ENCODE data around the gene RFX2. TPM values are rescaled to one million over a fixed set of nuclear protein-coding genes. Genes with fewer than 3 reads are reported as not detected.

RFX2 gene
- total RNA-seq, 1 donor from 2014 or later = 5.2 TPM

DNA sequence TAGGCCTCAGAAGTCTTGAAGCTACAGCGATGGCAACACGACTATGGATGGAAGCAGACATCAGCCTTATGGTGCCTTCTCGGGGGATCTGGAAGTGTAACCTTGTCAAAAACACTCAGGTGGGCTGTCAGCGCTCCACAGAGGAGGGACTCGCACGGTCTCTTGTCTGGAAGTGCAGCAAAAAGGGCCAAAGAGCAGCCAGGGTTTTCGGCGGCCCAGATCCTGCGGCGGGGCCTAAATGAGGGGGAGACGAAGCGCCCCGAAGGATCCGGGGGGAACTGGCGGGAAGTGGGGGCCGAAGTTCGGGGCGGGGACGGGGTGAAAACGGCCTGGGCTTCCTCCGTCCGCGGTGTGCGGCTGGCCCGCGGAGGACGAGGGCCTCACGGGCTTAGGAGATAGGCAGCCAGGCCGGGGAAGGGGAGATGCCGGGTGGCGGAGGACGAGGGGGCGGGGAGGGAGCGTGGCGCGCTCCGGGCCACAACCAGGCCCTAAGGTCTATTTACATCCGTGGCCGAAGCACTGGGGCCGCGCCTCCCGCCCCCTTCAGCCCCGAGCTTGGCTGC lies 133.0 kb downstream of the RFX2 start:
- Histone ChIP-seq H3K9me3 (ENCODE audit: control insufficient read depth in 3 of 3, low read length in 3 of 3) (no peaks in the 10 kb centered on the region), H3K36me3 (ENCODE audit: control insufficient read depth in 3 of 3, insufficient read depth in 3 of 3, low read length in 3 of 3) (peaks cover 10 to 21% (median 14%) of the 10 kb centered on the region in 3 donors), H3K4me3 (ENCODE audit: low read length in 3 of 3) (peak overlapping the region; percentile 78 to 90 (median 88)), H3K27ac (ENCODE audit: low read depth, low read length) (peak overlapping the region; percentile 77), H3K9ac (ENCODE audit: low read depth in 1 of 3, low read length in 3 of 3) (peak overlapping the region; percentile 90 to 93 (median 91)), H3K4me1 (ENCODE audit: control insufficient read depth in 3 of 3, insufficient read depth in 3 of 3, low read length in 3 of 3) (peaks cover 30 to 51% (median 41%) of the 10 kb centered on the region in 3 donors), H3K27me3 (ENCODE audit: control insufficient read depth in 3 of 3, insufficient read depth in 3 of 3, low read length in 3 of 3) (no peaks in the 10 kb centered on the region)

DNA sequence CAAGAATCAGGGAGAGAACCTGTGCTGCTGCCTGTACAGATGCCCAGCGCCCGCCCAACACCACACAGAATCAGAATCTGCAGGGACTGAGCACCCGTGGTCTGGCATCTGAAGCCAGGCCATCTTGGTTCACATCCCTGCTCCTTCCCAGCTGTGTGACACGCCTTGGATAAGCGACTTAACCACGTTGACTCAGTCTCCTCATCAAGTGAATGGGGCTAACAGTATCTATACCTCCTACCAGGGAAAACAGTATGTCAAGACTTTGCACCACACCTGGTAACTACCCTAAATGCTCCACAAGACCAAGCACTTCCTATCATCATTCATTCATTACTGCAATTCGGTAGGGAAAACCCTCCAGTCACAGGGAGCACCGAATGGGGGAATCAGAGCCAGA lies 133.5 kb downstream of the RFX2 start:
- H3K4me1 ChIP-seq (ENCODE audit: control insufficient read depth in 3 of 3, insufficient read depth in 3 of 3, low read length in 3 of 3) = peaks cover 30 to 51% (median 41%) of the 10 kb centered on the region in 3 donors

DNA sequence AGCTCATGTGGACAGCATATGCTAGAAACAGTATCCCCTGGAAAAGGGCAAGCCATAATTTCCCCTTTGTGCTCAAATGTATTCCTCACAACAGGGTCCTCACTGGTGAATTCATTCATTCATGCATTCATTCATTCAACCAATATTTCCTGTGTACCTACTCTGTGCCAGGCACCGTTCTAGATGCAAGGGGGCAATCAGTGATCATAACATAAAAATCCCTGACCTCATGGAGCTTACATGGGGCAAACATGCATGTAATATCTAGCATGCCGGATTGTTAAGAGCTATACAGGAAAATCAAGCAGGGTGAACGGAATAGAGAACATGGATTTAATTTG lies 134.9 kb downstream of the RFX2 start:
- Histone ChIP-seq H3K4me3 (ENCODE audit: low read length in 3 of 3) (no peak overlapping the region), H3K9me3 (ENCODE audit: control insufficient read depth in 3 of 3, low read length in 3 of 3) (no peaks in the 10 kb centered on the region), H3K27me3 (ENCODE audit: control insufficient read depth in 3 of 3, insufficient read depth in 3 of 3, low read length in 3 of 3) (no peaks in the 10 kb centered on the region), H3K27ac (ENCODE audit: low read depth, low read length) (no peak overlapping the region), H3K4me1 (ENCODE audit: control insufficient read depth in 3 of 3, insufficient read depth in 3 of 3, low read length in 3 of 3) (peaks cover 31 to 56% (median 41%) of the 10 kb centered on the region in 3 donors), H3K9ac (ENCODE audit: low read depth in 1 of 3, low read length in 3 of 3) (peak overlapping the region in 2 of 3 donors; percentile 32 to 51), H3K36me3 (ENCODE audit: control insufficient read depth in 3 of 3, insufficient read depth in 3 of 3, low read length in 3 of 3) (peaks cover 10 to 25% (median 17%) of the 10 kb centered on the region in 3 donors)

More for the DNA sequence above, 133.5 kb downstream of the RFX2 start:
- Histone ChIP-seq H3K36me3 (ENCODE audit: control insufficient read depth in 3 of 3, insufficient read depth in 3 of 3, low read length in 3 of 3) (peaks cover 10 to 21% (median 17%) of the 10 kb centered on the region in 3 donors), H3K9me3 (ENCODE audit: control insufficient read depth in 3 of 3, low read length in 3 of 3) (no peaks in the 10 kb centered on the region), H3K27me3 (ENCODE audit: control insufficient read depth in 3 of 3, insufficient read depth in 3 of 3, low read length in 3 of 3) (no peaks in the 10 kb centered on the region), H3K9ac (ENCODE audit: low read depth in 1 of 3, low read length in 3 of 3) (peak overlapping the region; percentile 90 to 93 (median 91)), H3K4me3 (ENCODE audit: low read length in 3 of 3) (peak overlapping the region; percentile 78 to 90 (median 88)), H3K27ac (ENCODE audit: low read depth, low read length) (no peak overlapping the region)

DNA sequence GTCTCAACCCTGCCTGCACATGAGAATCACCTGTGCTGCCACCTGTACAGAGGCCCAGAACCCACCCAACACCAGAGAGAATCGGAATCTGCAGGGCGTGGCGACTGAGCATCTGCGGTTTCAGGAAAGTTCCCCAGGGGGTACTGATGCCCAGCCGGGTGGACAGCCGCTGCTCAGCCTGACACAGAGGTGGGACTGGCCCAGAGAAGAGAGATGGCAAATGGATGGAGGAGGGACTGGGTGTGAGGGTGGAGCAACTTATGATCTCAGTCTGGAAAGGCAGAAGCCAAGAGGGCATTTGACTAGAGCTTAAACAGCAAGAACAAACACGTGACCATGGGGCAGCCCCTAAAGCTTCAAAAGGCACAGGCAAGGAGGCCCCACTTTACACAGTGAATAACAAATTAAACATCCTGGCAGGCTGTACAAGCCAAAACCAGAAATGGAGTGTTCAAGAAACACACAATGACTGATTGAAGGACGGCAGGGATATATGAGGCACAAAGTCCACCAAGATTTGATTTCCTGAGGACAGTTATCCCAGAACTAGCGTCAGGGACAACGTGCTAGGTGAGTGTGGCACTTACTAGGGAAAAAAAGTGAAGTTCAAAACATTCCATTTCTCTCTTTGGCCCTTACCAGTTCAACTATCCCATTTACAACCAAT lies 135.4 kb downstream of the RFX2 start:
- H3K36me3 ChIP-seq (ENCODE audit: control insufficient read depth in 3 of 3, insufficient read depth in 3 of 3, low read length in 3 of 3) = peaks cover 10 to 25% (median 17%) of the 10 kb centered on the region in 3 donors
- H3K27ac ChIP-seq (ENCODE audit: low read depth, low read length) = no peak overlapping the region
- no peaks in the 10 kb centered on the region for H3K9me3 ChIP-seq (ENCODE audit: control insufficient read depth in 3 of 3, low read length in 3 of 3)
- H3K4me3 ChIP-seq (ENCODE audit: low read length in 3 of 3) = no peak overlapping the region
- no peaks in the 10 kb centered on the region for H3K27me3 ChIP-seq (ENCODE audit: control insufficient read depth in 3 of 3, insufficient read depth in 3 of 3, low read length in 3 of 3)
- H3K4me1 ChIP-seq (ENCODE audit: control insufficient read depth in 3 of 3, insufficient read depth in 3 of 3, low read length in 3 of 3) = peaks cover 36 to 60% (median 44%) of the 10 kb centered on the region in 3 donors
- H3K9ac ChIP-seq (ENCODE audit: low read depth in 1 of 3, low read length in 3 of 3) = peak overlapping the region in 2 of 3 donors; percentile 51 to 54

DNA sequence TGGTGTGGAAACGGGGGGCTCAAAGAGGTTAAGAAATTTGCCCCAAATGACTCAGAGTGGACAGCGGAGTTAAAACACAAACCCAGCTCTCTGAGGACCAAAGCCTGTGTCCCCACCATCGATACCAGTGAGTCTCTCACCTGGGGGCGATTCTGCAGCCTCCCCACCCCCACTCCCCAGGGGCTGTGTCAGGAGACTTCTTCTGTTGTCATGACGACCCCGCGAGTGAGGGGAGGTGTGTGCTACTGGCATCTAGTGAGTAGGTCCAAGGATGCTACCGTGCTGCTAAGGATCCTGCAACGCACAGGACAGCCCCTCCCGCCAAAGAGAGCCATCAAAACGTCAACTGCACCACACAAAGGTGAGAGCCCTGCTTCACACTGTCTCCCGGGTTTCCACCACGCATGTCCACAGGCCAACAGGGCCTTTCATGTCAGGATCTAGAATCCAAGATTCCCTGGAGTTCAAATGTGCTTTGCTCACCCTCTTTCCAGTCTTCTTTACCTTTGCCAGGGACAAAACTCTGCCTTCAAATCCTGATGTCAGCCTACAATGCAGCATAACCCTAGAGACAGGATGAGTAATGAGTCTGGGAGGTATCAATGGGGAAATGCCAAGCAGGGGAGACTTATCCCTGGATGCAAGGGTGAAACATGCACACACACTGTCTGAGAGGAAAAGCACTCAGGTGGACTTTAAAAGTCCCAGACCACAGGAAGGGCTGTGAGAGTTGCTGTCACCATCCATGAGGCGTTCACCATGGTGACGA lies 136.2 kb downstream of the RFX2 start:
- H3K27ac ChIP-seq (ENCODE audit: low read depth, low read length) = no peak overlapping the region
- peak overlapping the region in 2 of 3 donors; percentile 12 to 54 for H3K9ac ChIP-seq (ENCODE audit: low read depth in 1 of 3, low read length in 3 of 3)
- H3K4me3 ChIP-seq (ENCODE audit: low read length in 3 of 3) = no peak overlapping the region
- H3K27me3 ChIP-seq (ENCODE audit: control insufficient read depth in 3 of 3, insufficient read depth in 3 of 3, low read length in 3 of 3) = no peaks in the 10 kb centered on the region
- peaks cover 44 to 63% (median 49%) of the 10 kb centered on the region in 3 donors for H3K4me1 ChIP-seq (ENCODE audit: control insufficient read depth in 3 of 3, insufficient read depth in 3 of 3, low read length in 3 of 3)
- no peaks in the 10 kb centered on the region for H3K9me3 ChIP-seq (ENCODE audit: control insufficient read depth in 3 of 3, low read length in 3 of 3)
- H3K36me3 ChIP-seq (ENCODE audit: control insufficient read depth in 3 of 3, insufficient read depth in 3 of 3, low read length in 3 of 3) = peaks cover 10 to 25% (median 17%) of the 10 kb centered on the region in 3 donors

DNA sequence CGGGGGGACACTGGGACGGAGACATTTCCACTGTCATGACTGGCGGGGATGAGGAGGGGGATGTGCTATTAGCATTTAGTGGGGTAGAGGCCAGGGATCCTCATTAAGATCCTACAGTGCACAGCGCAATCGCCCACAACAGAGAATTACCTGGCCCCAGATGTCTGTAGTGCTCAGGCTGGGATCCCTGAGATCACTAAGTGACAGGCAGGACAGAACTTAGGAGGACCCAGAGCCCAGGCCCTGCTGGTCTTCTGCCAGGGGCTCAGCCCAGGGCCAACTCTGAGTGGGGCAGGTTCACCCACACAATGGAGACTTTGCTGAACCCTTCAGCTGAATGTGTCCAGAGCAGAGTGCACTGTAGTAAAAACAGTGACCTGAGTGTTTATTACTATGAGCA lies 136.9 kb downstream of the RFX2 start:
- Histone ChIP-seq H3K9me3 (ENCODE audit: control insufficient read depth in 3 of 3, low read length in 3 of 3) (no peaks in the 10 kb centered on the region), H3K27ac (ENCODE audit: low read depth, low read length) (no peak overlapping the region), H3K36me3 (ENCODE audit: control insufficient read depth in 3 of 3, insufficient read depth in 3 of 3, low read length in 3 of 3) (peaks cover 10 to 25% (median 17%) of the 10 kb centered on the region in 3 donors), H3K4me1 (ENCODE audit: control insufficient read depth in 3 of 3, insufficient read depth in 3 of 3, low read length in 3 of 3) (peaks cover 45 to 63% (median 50%) of the 10 kb centered on the region in 3 donors), H3K27me3 (ENCODE audit: control insufficient read depth in 3 of 3, insufficient read depth in 3 of 3, low read length in 3 of 3) (no peaks in the 10 kb centered on the region), H3K4me3 (ENCODE audit: low read length in 3 of 3) (no peak overlapping the region), H3K9ac (ENCODE audit: low read depth in 1 of 3, low read length in 3 of 3) (peak overlapping the region in 1 of 3 donors; percentile 12)

DNA sequence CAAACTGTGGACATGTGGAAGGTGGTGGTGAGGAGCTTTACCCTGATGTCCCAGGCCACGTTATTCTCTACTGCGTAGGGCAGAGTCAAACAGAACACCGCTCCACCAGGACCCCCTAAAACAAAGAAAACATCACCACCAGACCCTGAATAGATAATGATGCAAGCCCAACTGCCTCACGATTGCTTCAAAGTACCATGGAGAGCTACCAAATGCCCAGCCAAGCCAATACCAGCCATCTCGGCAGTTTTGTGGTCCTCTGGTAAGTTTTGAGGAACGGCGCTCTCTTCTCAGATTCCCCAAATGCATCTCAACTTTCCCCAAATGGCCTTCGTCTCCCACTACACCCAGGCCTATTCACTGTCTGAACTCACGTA lies 138.0 kb downstream of the RFX2 start:
- no peak overlapping the region for H3K27ac ChIP-seq (ENCODE audit: low read depth, low read length)
- no peaks in the 10 kb centered on the region for H3K9me3 ChIP-seq (ENCODE audit: control insufficient read depth in 3 of 3, low read length in 3 of 3)
- peaks cover 10 to 25% (median 17%) of the 10 kb centered on the region in 3 donors for H3K36me3 ChIP-seq (ENCODE audit: control insufficient read depth in 3 of 3, insufficient read depth in 3 of 3, low read length in 3 of 3)
- no peaks in the 10 kb centered on the region for H3K27me3 ChIP-seq (ENCODE audit: control insufficient read depth in 3 of 3, insufficient read depth in 3 of 3, low read length in 3 of 3)
- no peak overlapping the region for H3K4me3 ChIP-seq (ENCODE audit: low read length in 3 of 3)
- no peak overlapping the region for H3K9ac ChIP-seq (ENCODE audit: low read depth in 1 of 3, low read length in 3 of 3)
- peaks cover 53 to 70% (median 59%) of the 10 kb centered on the region in 3 donors for H3K4me1 ChIP-seq (ENCODE audit: control insufficient read depth in 3 of 3, insufficient read depth in 3 of 3, low read length in 3 of 3)

DNA sequence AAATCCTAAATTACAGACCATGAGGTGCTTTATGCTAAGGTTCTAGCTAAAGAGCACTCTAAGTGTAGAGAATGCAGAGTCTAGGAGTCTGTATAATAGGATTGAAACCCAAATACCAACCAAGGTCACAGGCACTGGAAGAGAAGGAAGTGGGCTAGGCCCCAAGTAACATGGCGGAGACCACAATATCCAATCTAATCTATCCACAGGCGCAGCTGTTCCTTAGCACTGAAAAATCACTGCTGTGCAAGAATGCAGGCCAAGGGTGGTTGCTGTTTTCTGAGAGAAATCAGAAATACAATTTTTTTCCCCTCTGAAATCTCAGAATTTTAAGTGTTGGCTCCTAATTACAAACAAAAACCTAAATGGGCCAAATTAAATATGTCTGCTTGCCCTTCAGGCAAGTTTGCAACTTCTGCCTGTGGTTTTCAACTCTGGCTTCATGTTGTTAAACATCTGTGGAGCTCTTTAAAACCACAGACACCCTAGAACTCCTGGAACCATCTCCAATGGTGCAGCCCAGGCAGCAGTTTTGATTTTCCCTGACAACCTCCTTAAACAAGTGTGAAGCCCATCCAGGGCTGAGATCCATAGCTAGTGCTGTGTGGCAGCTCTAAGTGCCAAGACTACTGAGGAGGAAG lies 138.5 kb downstream of the RFX2 start:
- no peaks in the 10 kb centered on the region for H3K27me3 ChIP-seq (ENCODE audit: control insufficient read depth in 3 of 3, insufficient read depth in 3 of 3, low read length in 3 of 3)
- H3K4me1 ChIP-seq (ENCODE audit: control insufficient read depth in 3 of 3, insufficient read depth in 3 of 3, low read length in 3 of 3) = peaks cover 53 to 71% (median 58%) of the 10 kb centered on the region in 3 donors
- no peak overlapping the region for H3K4me3 ChIP-seq (ENCODE audit: low read length in 3 of 3)
- peaks cover 10 to 25% (median 17%) of the 10 kb centered on the region in 3 donors for H3K36me3 ChIP-seq (ENCODE audit: control insufficient read depth in 3 of 3, insufficient read depth in 3 of 3, low read length in 3 of 3)
- H3K9ac ChIP-seq (ENCODE audit: low read depth in 1 of 3, low read length in 3 of 3) = no peak overlapping the region
- H3K27ac ChIP-seq (ENCODE audit: low read depth, low read length) = no peak overlapping the region
- no peaks in the 10 kb centered on the region for H3K9me3 ChIP-seq (ENCODE audit: control insufficient read depth in 3 of 3, low read length in 3 of 3)

DNA sequence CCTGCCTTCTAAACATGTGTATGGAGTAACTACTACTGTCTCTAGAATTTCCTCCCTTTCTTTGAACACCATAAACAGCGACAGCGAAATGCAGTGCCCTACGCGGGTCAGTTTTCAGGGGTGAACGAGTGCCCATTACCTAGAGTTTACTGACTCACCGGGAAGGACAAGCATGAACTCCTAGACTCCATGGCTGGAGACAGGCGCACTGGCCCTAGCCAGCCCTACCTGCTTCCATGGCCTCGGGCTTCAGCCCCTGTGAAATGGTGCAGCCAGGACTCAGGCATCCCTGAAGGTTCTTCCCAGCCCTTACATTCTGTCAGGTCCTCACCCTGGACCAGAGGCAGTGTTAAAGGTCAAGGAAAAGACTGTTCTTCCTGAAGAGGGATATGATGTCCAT lies 140.8 kb downstream of the RFX2 start:
- H3K27me3 ChIP-seq (ENCODE audit: control insufficient read depth in 3 of 3, insufficient read depth in 3 of 3, low read length in 3 of 3) = no peaks in the 10 kb centered on the region
- no peak overlapping the region for H3K4me3 ChIP-seq (ENCODE audit: low read length in 3 of 3)
- no peaks in the 10 kb centered on the region for H3K9me3 ChIP-seq (ENCODE audit: control insufficient read depth in 3 of 3, low read length in 3 of 3)
- peaks cover 49 to 69% (median 54%) of the 10 kb centered on the region in 3 donors for H3K4me1 ChIP-seq (ENCODE audit: control insufficient read depth in 3 of 3, insufficient read depth in 3 of 3, low read length in 3 of 3)
- H3K9ac ChIP-seq (ENCODE audit: low read depth in 1 of 3, low read length in 3 of 3) = peak overlapping the region in 2 of 3 donors; percentile 23 to 25
- peaks cover 10 to 23% (median 15%) of the 10 kb centered on the region in 3 donors for H3K36me3 ChIP-seq (ENCODE audit: control insufficient read depth in 3 of 3, insufficient read depth in 3 of 3, low read length in 3 of 3)
- H3K27ac ChIP-seq (ENCODE audit: low read depth, low read length) = peak overlapping the region; percentile 2

Data from skeletal muscle tissue (tissue), 4 donors.